Endometrial microvascular endothelial cells (primary cell): ENCODE results near the gene SNX3. TPM values are rescaled to one million over a fixed set of nuclear protein-coding genes. Genes with fewer than 3 reads are reported as not detected.
"Not testable (repeated sequence)": the region's sequence is repeated elsewhere in the genome, so short reads cannot be mapped to it uniquely, and the experiment has no call there.

ENCODE experiments used
- in situ Hi-C: cut with HindIII; loops from 2 replicates; pipeline ENCODE4 v1.10.0; 2017; ENCODE audit warnings: low sequenced_read_pairs, low pct_unique_long_range_greater_than_20kb; ENCODE audit errors: inconsistent ontology term
- total RNA-seq: library from RNA; depleted of rRNA; stranded (reverse); fragments of >200 nt; gene quantifications from one replicate; pipeline ENCODE4 v1.2.3, GENCODE V29; 2015; ENCODE audit errors: inconsistent ontology term

Gene SNX3
- total RNA-seq = 212 TPM

- in situ Hi-C loops = no loop called here
Measured at GRCh38 chr6:108260809-108261569, at the start of gene SNX3. SNX3 (minus strand) TSS chr6:108261040; CDS start chr6:108260921, 119 bp downstream.

DNA sequence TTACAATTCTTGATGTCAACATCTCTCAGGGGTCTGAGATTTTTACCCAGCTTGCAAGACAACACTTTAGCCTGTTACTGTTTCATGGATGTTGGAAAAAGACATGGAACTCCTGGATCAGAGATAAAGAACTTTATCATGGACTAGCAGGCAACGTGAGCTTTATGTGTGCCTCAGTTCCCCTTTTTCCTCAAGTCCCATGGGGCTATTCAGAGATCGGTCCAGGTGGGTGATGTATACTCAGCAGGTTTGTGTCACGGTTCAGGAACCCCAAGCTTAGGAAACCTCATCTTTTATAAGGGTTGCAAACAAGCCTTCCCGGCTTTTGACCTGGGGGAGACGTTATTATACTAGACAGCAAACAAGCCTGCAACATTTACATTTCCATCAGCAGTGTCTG is 49.0 kb upstream of the SNX3 start:
- in situ Hi-C loops = no loop called here

DNA sequence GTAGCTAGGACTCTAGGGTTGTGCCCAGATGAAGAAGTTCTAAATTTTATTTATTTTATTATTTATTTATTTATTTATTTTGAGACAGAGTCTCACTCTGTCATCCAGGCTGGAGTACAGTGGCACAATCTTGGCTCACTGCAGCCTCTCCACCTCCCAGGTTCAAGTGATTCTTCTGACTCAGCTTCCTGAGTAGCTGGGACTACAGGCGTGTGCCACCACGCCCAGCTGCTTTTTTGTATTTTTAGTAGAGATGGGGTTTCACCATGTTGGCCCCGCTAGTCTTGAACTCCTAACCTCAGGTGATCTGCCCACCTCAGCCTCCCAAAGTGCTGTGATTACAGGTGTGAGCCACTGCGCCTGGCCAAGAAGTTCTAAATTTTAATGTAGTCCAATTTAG is 47.8 kb upstream of the SNX3 start:
- in situ Hi-C loops = not testable (repeated sequence)

DNA sequence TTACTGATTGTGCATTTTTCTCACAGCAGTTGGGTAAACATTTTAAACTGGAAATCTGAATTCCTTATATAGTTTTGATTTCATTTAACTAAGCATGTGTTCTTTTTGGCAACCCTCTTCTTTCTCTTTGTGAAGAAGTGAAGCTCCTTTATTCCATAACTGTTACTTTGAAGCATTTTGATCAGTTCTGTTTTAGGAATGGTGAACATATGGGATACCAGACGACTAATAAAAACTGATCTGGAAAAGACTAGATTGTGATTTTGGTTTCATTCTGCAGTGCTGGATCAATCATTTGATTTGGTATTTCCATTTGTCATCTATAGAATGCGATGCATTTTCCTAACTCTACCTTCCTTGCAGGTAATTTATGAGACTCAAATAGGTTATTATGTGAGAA is 43.8 kb upstream of the SNX3 start:
- in situ Hi-C loops = no loop called here

- in situ Hi-C loops = no loop called here
Measured at GRCh38 chr6:108302386-108302785, 41.5 kb upstream of the SNX3 start.

DNA sequence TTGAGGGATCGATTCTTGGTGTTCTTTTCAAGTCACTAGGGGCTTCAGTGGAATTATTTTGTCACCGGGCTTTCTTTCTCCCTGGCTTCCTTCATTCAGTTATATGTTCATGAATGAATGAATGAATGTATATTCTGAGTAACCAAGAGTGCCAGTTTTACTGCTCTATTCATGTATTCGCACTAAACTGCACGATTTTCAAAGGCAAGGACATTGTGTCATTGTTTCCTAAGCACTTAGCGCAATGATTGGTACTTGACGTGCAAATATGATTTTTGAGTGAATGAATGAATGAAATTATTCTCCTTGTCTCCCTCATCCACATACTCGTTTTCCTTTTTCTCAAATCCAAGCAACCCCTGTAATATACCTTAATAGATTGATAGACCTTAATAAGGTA is 34.8 kb upstream of the SNX3 start:
- in situ Hi-C loops = no loop called here

- in situ Hi-C loops = no loop called here
Measured at GRCh38 chr6:108294727-108295625, 34.1 kb upstream of the SNX3 start, which contains the start of gene AFG1L. AFG1L (plus strand) TSS chr6:108295054; CDS start chr6:108295080, 26 bp downstream.

GRCh38 chr6:108294297-108294726 is 33.5 kb upstream of the SNX3 start:
- in situ Hi-C loops = no loop called here

GRCh38 chr6:108293527-108294296 is 32.9 kb upstream of the SNX3 start:
- in situ Hi-C loops = no loop called here

GRCh38 chr6:108292561-108292960 is 31.7 kb upstream of the SNX3 start:
- in situ Hi-C loops = not testable (repeated sequence)

DNA sequence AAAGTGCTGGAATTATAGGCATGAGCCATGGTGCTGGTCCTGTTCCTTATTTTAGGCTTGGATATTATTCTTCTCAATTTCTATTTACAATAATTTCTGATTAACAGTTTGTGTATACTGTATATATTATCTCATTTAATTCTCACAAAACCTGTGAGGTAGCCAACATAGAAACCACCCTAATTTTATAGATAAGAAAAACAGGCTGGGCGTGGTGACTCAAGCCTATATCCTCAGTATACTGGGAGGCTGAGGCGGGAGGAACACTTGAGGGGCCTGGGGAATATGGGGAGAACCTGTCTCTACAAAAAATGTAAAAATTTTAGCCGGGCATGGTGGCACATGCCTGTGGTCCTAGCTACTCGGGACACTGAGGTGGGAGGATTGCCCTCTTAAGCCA is 30.3 kb upstream of the SNX3 start:
- in situ Hi-C loops = no loop called here

- in situ Hi-C loops = no loop called here
Measured at GRCh38 chr6:108288742-108289141, 27.9 kb upstream of the SNX3 start.

DNA sequence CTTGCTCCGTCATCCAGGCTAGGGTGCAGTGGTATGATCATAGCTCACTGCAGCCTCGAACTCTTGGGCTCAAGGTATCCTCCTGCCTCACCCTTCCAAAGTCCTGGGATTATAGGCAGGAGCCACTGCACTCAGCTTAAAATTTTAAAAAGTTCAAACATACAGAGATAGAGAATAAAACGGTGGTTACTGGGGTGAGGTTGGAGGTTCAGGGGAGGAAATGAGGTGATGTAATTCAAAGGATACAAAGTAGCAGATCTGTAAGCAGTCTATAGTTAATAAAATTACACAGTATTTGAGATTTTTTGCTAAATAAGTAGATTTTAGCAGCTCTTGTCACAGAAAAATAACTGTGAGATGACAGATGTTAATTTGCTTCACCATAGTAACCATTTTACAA is 26.5 kb upstream of the SNX3 start:
- in situ Hi-C loops = no loop called here

- in situ Hi-C loops = no loop called here
Measured at GRCh38 chr6:108286366-108286765, 25.5 kb upstream of the SNX3 start.

DNA sequence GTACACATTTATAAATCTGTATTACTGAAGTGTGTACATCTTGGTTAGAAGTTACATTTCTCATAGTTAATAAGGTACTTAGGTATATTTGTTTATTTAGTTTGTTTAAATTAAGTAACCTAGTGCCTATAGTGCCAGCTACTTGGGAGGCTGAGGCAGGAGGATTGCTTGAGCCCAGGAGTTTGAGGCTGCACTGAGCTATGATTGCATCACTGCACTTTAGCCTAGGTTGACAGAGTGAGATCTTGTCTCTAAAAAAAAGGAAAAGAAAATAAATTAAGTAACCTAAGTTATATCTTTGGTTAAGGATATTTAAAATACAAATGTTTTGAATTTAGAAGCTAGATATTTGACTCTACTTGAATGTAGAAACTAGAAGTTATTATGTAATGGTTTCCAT is 24.5 kb upstream of the SNX3 start:
- in situ Hi-C loops = no loop called here

DNA sequence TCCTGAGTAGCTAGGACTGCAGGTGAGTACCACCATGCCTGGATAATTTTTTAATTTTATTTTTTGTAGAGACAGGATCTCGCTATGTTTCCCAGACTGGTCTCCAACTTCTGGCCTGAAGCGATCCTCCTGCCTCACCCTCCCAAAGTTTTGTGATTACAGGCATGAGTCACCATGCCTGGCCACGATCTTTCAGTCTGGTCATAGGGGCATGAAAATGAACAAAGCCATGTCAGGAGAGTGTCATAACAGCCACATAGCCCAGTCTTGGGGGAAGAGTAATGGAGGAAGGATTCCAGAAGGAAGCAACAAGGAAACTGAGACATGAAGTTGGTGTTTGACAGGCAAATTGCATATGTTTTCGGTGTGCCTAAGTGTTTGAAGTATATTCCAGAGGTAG is 17.0 kb upstream of the SNX3 start:
- in situ Hi-C loops = no loop called here

- in situ Hi-C loops = no loop called here
Measured at GRCh38 chr6:108277295-108277694, 16.5 kb upstream of the SNX3 start.

GRCh38 chr6:108275976-108276375 is 15.1 kb upstream of the SNX3 start:
- in situ Hi-C loops = no loop called here

- in situ Hi-C loops = no loop called here
Measured at GRCh38 chr6:108274546-108274945, 13.7 kb upstream of the SNX3 start.
